ENCODE measurements around the gene MYO5A.

GRCh38 chr15:52308446-52309153 lies 220.1 kb downstream of the MYO5A start:
- TF ChIP-seq CTCF (tag by site-specific recombination; IDR thresholded peaks at IDR 0.05) (no peak), ZNF670 (tag by site-specific recombination; IDR thresholded peaks at IDR 0.05; ENCODE audit: low read depth) (no peak), ZNF184 (tag by site-specific recombination; IDR thresholded peaks at IDR 0.05) (no peak), ELK4 (IDR thresholded peaks at IDR 0.05; ENCODE audit: borderline replicate concordance, low read depth, low read length) (no peak), ZBTB20 (tag by site-specific recombination; IDR thresholded peaks at IDR 0.05) (no peak), ZNF146 (tag by site-specific recombination; IDR thresholded peaks at IDR 0.05) (no peak)

All from HEK293 (cell line).